Chondrocyte (in vitro differentiated cells): Measurements from ENCODE around the gene TXNDC17. TPM values are rescaled to one million over a fixed set of nuclear protein-coding genes. Genes with fewer than 3 reads are reported as not detected.

Experiments
- DNase-seq: peaks from one replicate; pipeline ENCODE4 v3.0.0; 2021; ENCODE audit warnings: mixed read lengths, low spot score
- H3K27ac Mint-ChIP-seq: one replicate; pipeline ENCODE4 v1.8.0; 2021; ENCODE audit warnings: mild to moderate bottlenecking, moderate library complexity, mixed read lengths; ENCODE audit not compliant: unreplicated experiment
- H3K27me3 Mint-ChIP-seq: 2 replicates; pipeline ENCODE4 v1.8.0; 2021; ENCODE audit warnings: low read depth, mixed read lengths
- H3K36me3 Mint-ChIP-seq: 2 replicates; pipeline ENCODE4 v1.8.0; 2021; ENCODE audit warnings: low read depth, mixed read lengths
- H3K4me1 Mint-ChIP-seq: 2 replicates; pipeline ENCODE4 v1.8.0; 2021; ENCODE audit warnings: low read depth, mild to moderate bottlenecking, mixed read lengths
- H3K4me3 Mint-ChIP-seq: one replicate; pipeline ENCODE4 v1.8.0; 2021; ENCODE audit warnings: mild to moderate bottlenecking, moderate library complexity, mixed read lengths; ENCODE audit not compliant: unreplicated experiment
- H3K9me3 Mint-ChIP-seq: 2 replicates; pipeline ENCODE4 v1.8.0; 2021; ENCODE audit warnings: low read depth, mixed read lengths
- CTCF ChIP-seq: fragments of 200-600 bp; sonication (generic); IDR thresholded peaks from 2 replicates; pipeline ENCODE4 v1.5.0; 2021; ENCODE audit warnings: antibody characterized with exemption, mild to moderate bottlenecking, moderate library complexity
- total RNA-seq: library from RNA; stranded (reverse); gene quantifications from 3 replicates; pipeline ENCODE4 v1.2.1, GENCODE V29; 2021

Gene TXNDC17
- total RNA-seq, 1 donor from 2014 or later: 76.1 TPM

- Mint-ChIP-seq H3K27me3 (no peaks in the 10 kb centered on the region), H3K36me3 (peaks cover 37% of the 10 kb centered on the region), H3K27ac (no peak overlapping the region), H3K4me3 (no peak overlapping the region), H3K9me3 (peaks cover 6% of the 10 kb centered on the region), H3K4me1 (peaks cover 6% of the 10 kb centered on the region)
- TF ChIP-seq CTCF: no peak
- no peak for DNase-seq
Measured at GRCh38 chr17:6633263-6633662, 7.6 kb upstream of the TXNDC17 start.

GRCh38 chr17:6636105-6636504 lies 4.8 kb upstream of the TXNDC17 start:
- DNase-seq: no peak
- H3K4me3 Mint-ChIP-seq: no peak overlapping the region
- no peaks in the 10 kb centered on the region for H3K27me3 Mint-ChIP-seq
- H3K27ac Mint-ChIP-seq: no peak overlapping the region
- peaks cover 27% of the 10 kb centered on the region for H3K36me3 Mint-ChIP-seq
- peaks cover 6% of the 10 kb centered on the region for H3K9me3 Mint-ChIP-seq
- TF ChIP-seq CTCF: no peak
- peaks cover 21% of the 10 kb centered on the region for H3K4me1 Mint-ChIP-seq

- Mint-ChIP-seq H3K27ac (no peak overlapping the region), H3K27me3 (no peaks in the 10 kb centered on the region), H3K9me3 (peaks cover 6% of the 10 kb centered on the region), H3K4me3 (no peak overlapping the region), H3K4me1 (peaks cover 27% of the 10 kb centered on the region), H3K36me3 (peaks cover 23% of the 10 kb centered on the region)
- no peak for DNase-seq
- TF ChIP-seq CTCF: no peak
Measured at GRCh38 chr17:6636616-6637457, 4.0 kb upstream of the TXNDC17 start.

GRCh38 chr17:6637458-6637840 lies 3.4 kb upstream of the TXNDC17 start:
- DNase-seq: no peak
- no peak for TF ChIP-seq CTCF
- peaks cover 33% of the 10 kb centered on the region for H3K4me1 Mint-ChIP-seq
- no peak overlapping the region for H3K27ac Mint-ChIP-seq
- no peaks in the 10 kb centered on the region for H3K27me3 Mint-ChIP-seq
- H3K36me3 Mint-ChIP-seq: peaks cover 20% of the 10 kb centered on the region
- H3K9me3 Mint-ChIP-seq: peaks cover 6% of the 10 kb centered on the region
- no peak overlapping the region for H3K4me3 Mint-ChIP-seq

- no peak for TF ChIP-seq CTCF
- Mint-ChIP-seq H3K36me3 (peaks cover 13% of the 10 kb centered on the region), H3K4me1 (peaks cover 35% of the 10 kb centered on the region), H3K27me3 (no peaks in the 10 kb centered on the region), H3K27ac (no peak overlapping the region), H3K4me3 (peak overlapping the region; percentile 82), H3K9me3 (peaks cover 3% of the 10 kb centered on the region)
- no peak for DNase-seq
Measured at GRCh38 chr17:6638046-6638908, 2.6 kb upstream of the TXNDC17 start.
